HL-60 (cell line): ENCODE results near the gene ANO1.

Experiments
- DNase-seq, 2 experiments: peaks; one replicate each; pipeline ENCODE4 v3.0.0-alpha.2; 2010 to 2020; ENCODE audit warnings: low read depth in 1 of 2, low spot score in 1 of 2
- H3K27ac ChIP-seq: fragments of 250-450 bp; sonication (Bioruptor Pico); replicated peaks from 2 replicates; pipeline ENCODE4 v1.5.1; 2020; ENCODE audit warnings: mild to moderate bottlenecking, moderate library complexity
- H3K27me3 ChIP-seq: fragments of 250-450 bp; sonication (Bioruptor Pico); 2 replicates; pipeline ENCODE4 v1.5.1; 2021; ENCODE audit warnings: mild to moderate bottlenecking, moderate library complexity; ENCODE audit not compliant: insufficient read depth, poor library complexity, severe bottlenecking
- H3K4me3 ChIP-seq: replicated peaks from 2 replicates; pipeline ENCODE4 v1.5.1; 2011; ENCODE audit warnings: mild to moderate bottlenecking, control low read depth, low read length; ENCODE audit not compliant: insufficient read depth
- CTCF ChIP-seq: IDR thresholded peaks from one replicate; pipeline ENCODE4 v1.5.1; 2011; ENCODE audit warnings: low read length, control low read depth, inconsistent platforms; ENCODE audit not compliant: insufficient read depth
- GABPA ChIP-seq: IDR thresholded peaks from 2 replicates; pipeline ENCODE4 v1.6.1; 2012; ENCODE audit warnings: low read depth
- POLR2AphosphoS5 ChIP-seq: IDR thresholded peaks from 2 replicates; pipeline ENCODE4 v1.6.1; 2012; ENCODE audit warnings: low read depth
- REST ChIP-seq: IDR thresholded peaks from 2 replicates; pipeline ENCODE4 v1.6.1; 2012; ENCODE audit warnings: low read depth; ENCODE audit not compliant: insufficient replicate concordance
- SPI1 ChIP-seq: IDR thresholded peaks from 2 replicates; pipeline ENCODE4 v1.6.1; 2012; ENCODE audit warnings: low read depth, mild to moderate bottlenecking, borderline replicate concordance

Gene ANO1

GRCh38 chr11:70130636-70131035 lies 52.5 kb downstream of the ANO1 start:
- Histone ChIP-seq H3K27ac (no peak overlapping the region), H3K4me3 (no peak overlapping the region), H3K27me3 (no peaks in the 10 kb centered on the region)
- no peak for DNase-seq
- TF ChIP-seq REST = no peak
- TF ChIP-seq SPI1 = no peak
- TF ChIP-seq GABPA = no peak
- no peak for TF ChIP-seq CTCF
- no peak for TF ChIP-seq POLR2AphosphoS5

- H3K27ac ChIP-seq = no peak overlapping the region
- no peak overlapping the region for H3K4me3 ChIP-seq
- TF ChIP-seq REST = no peak
- no peak for TF ChIP-seq SPI1
- TF ChIP-seq POLR2AphosphoS5 = no peak
- TF ChIP-seq CTCF = no peak
- TF ChIP-seq GABPA = no peak
- no peak for DNase-seq
- H3K27me3 ChIP-seq = no peaks in the 10 kb centered on the region
Measured at GRCh38 chr11:70131606-70132190, 53.6 kb downstream of the ANO1 start.

- Histone ChIP-seq H3K27me3 (no peaks in the 10 kb centered on the region), H3K4me3 (no peak overlapping the region), H3K27ac (no peak overlapping the region)
- TF ChIP-seq CTCF = no peak
- TF ChIP-seq POLR2AphosphoS5 = no peak
- TF ChIP-seq GABPA = no peak
- no peak for TF ChIP-seq REST
- no peak for TF ChIP-seq SPI1
- DNase-seq = no peak
Measured at GRCh38 chr11:70132641-70133040, 54.5 kb downstream of the ANO1 start.
